AG09319 (cell line): ENCODE data around the gene NFYB.
"Not testable (repeated sequence)": the region's sequence is repeated elsewhere in the genome, so short reads cannot be mapped to it uniquely, and the experiment has no call there.

Experiments used
- DNase-seq: peaks from one replicate; pipeline ENCODE4 v3.0.0-alpha.2; 2010; ENCODE audit warnings: low read depth; ENCODE audit errors: extremely low read depth
- CTCF ChIP-seq: IDR thresholded peaks from 2 replicates; pipeline ENCODE4 v1.5.1; 2011; ENCODE audit warnings: low read depth, mild to moderate bottlenecking, inconsistent platforms, low read length, moderate library complexity

The NFYB gene

GRCh38 chr12:104115587-104115975 is 22.4 kb downstream of the NFYB start:
- DNase-seq = no peak
- no peak for TF ChIP-seq CTCF

- not testable (repeated sequence) for DNase-seq
Observed at GRCh38 chr12:104114834-104115586, 23.0 kb downstream of the NFYB start.

DNA sequence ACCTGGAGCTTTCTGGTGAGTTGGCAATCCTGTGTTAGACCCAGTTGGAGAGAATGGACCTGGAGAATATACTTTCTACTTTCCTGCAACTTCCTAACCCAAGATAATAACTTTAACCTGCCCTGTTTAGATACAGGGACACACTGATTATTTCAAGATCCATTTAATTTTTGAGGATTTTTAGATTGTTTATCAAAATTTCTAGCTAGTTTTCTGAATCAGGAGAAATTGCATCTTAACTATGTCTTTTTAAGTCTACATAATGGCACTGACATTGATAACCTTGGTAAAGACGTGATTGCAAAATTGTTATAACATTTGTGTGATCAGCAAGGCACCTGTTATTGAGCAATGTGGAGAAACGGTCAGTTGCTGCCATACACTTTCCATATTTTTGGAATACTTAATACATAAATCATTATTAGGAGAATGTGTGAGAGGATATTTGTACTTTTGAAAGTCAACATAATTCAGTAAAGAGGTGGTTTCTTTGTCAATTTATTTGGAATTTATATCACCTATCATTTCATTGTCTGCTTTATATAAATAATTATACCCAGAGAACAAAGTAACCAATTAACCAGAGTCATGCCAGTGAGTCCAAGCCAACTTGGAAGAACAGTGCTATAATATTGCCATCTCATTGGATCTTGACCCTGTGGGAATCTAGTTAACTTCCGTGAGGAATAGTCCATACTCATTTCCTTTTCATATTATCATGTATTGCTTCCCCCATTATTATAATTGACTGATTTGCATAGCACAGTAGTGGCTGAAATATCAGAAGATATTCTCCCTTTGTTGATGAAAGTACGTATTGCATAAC is 28.4 kb downstream of the NFYB start:
- no peak for TF ChIP-seq CTCF

GRCh38 chr12:104108755-104109445 is 29.1 kb downstream of the NFYB start:
- DNase-seq = peak; percentile 60
- peak; percentile 94 for TF ChIP-seq CTCF

More for the DNA sequence above, 28.4 kb downstream of the NFYB start:
- DNase-seq = no peak

- TF ChIP-seq CTCF = no peak
Observed at GRCh38 chr12:104106965-104107364, 31.0 kb downstream of the NFYB start.

DNA sequence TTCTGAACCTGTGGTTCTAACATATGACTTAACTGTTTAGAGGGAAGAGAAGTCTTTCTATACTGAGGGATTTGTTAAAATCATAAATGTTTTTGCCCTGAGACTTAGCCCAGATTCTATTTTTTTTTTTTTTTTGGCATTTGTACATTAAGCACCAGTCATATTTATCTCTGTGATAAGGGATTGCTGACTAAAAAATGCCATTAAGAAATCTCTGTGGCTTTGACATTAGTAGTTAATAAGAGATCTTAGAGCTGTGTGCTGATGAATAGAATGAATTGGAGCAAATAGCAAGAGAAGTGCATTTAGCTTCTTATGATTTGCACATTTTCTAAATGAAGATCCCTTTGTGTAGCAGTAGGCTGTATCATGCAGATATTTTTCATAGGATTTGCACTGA is 32.5 kb downstream of the NFYB start:
- DNase-seq = no peak
- TF ChIP-seq CTCF = no peak

More at GRCh38 chr12:104106965-104107364, 31.0 kb downstream of the NFYB start:
- no peak for DNase-seq

DNA sequence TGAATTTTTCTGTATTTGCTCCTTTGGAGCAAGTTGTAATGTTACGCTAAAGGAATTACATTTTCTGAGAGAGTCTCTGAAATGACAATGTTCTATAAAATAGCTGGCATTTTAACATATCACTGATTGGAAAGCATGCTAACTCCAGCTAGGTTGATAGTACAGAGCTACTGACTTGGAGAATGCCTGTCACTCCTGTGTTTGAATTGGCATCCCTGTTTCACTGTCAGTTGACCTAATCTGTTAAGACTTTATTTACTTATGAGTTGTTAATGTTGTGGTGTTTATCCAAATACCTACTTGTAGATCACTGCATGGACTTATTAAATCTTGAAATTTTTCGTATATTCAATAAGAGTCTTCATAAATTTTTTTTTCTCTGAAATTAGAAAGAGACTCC is 40.1 kb downstream of the NFYB start:
- TF ChIP-seq CTCF = no peak

More for the DNA sequence above, 40.1 kb downstream of the NFYB start:
- no peak for DNase-seq
